Esophagus (tissue), 2 donors: ENCODE measurements around the gene RNH1. TPM values are rescaled to one million over a fixed set of nuclear protein-coding genes. Genes with fewer than 3 reads are reported as not detected.
"Not testable (repeated sequence)": the region's sequence is repeated elsewhere in the genome, so short reads cannot be mapped to it uniquely, and the experiment has no call there.

Experiments
- H3K27ac ChIP-seq, 2 donors: one replicate each; pipeline ENCODE4 v1.5.1; 2013; ENCODE audit warnings: low read depth in 2 of 2, mild to moderate bottlenecking in 2 of 2, inconsistent platforms in 1 of 2, low read length in 1 of 2, moderate library complexity in 1 of 2
- H3K27me3 ChIP-seq, 2 donors: one replicate each; pipeline ENCODE4 v1.6.1; 2013; ENCODE audit warnings: low read length in 2 of 2, control low read depth in 1 of 2, mild to moderate bottlenecking in 1 of 2; ENCODE audit not compliant: insufficient read depth in 2 of 2, control insufficient read depth in 1 of 2
- H3K36me3 ChIP-seq, 2 donors: one replicate each; pipeline ENCODE4 v1.6.1; 2013; ENCODE audit warnings: low read length in 1 of 2; ENCODE audit not compliant: control insufficient read depth in 2 of 2, insufficient read depth in 2 of 2
- H3K4me1 ChIP-seq, 2 donors: one replicate each; pipeline ENCODE4 v1.6.1; 2013; ENCODE audit warnings: low read length in 1 of 2; ENCODE audit not compliant: control insufficient read depth in 2 of 2, insufficient read depth in 2 of 2
- H3K4me3 ChIP-seq, 2 donors: one replicate each; pipeline ENCODE4 v1.5.1; 2013; ENCODE audit warnings: low read length in 2 of 2, mild to moderate bottlenecking in 2 of 2, low read depth in 1 of 2, moderate library complexity in 1 of 2
- H3K9me3 ChIP-seq, 2 donors: one replicate each; pipeline ENCODE4 v1.6.1; 2013; ENCODE audit warnings: mild to moderate bottlenecking in 2 of 2, low read depth in 1 of 2, low read length in 1 of 2, moderate library complexity in 1 of 2; ENCODE audit not compliant: control insufficient read depth in 2 of 2, insufficient read depth in 1 of 2
- WGBS, 2 donors: extraction: QIAGEN DNeasy Blood & Tissue Kit; methylation state at CpG; one replicate each; pipeline ENCODE4 v1.1.7; 2013; 5-methylcytosine and 5-hydroxymethylcytosine counted together
- polyA plus RNA-seq, 2 donors: library from polyadenylated mRNA; stranded (reverse); fragments of 200-250 nt; gene quantifications; one replicate each; pipeline ENCODE4 v1.2.3, GENCODE V29; 2013
- donor health status: healthy with polysubstance abuse.
- donor health status: Bipolar disorder and iron deficiency.

Gene RNH1
- polyA plus RNA-seq, 2 donors, result 106 to 219 TPM

GRCh38 chr11:472816-473215 is 34.2 kb downstream of the RNH1 start:
- H3K9me3 ChIP-seq, result no peaks in the 10 kb centered on the region
- H3K4me3 ChIP-seq, result no peak overlapping the region
- peaks cover 0 to 6% of the 10 kb centered on the region in 2 donors for H3K36me3 ChIP-seq
- peaks cover 0 to 11% of the 10 kb centered on the region in 2 donors for H3K4me1 ChIP-seq
- no peak overlapping the region for H3K27ac ChIP-seq
- WGBS, 2 donors, result 93 to 97% methylated on average over 28 of the region's 28 CpGs
- H3K27me3 ChIP-seq, result no peaks in the 10 kb centered on the region

- WGBS, 2 donors, result 89 to 91% methylated on average over 13 of the region's 13 CpGs
Measured at GRCh38 chr11:472272-472671, 34.8 kb downstream of the RNH1 start.

GRCh38 chr11:471468-472145 is 35.4 kb downstream of the RNH1 start:
- Histone ChIP-seq H3K36me3 (peaks cover 0 to 6% of the 10 kb centered on the region in 2 donors), H3K27me3 (no peaks in the 10 kb centered on the region), H3K4me3 (no peak overlapping the region), H3K9me3 (no peaks in the 10 kb centered on the region), H3K27ac (no peak overlapping the region), H3K4me1 (peaks cover 0 to 11% of the 10 kb centered on the region in 2 donors)
- WGBS, 2 donors, result 96 to 97% methylated on average over 60 to 61 of the region's 61 CpGs

More at GRCh38 chr11:472272-472671, 34.8 kb downstream of the RNH1 start:
- Histone ChIP-seq H3K9me3 (no peaks in the 10 kb centered on the region), H3K4me3 (no peak overlapping the region), H3K36me3 (peaks cover 0 to 6% of the 10 kb centered on the region in 2 donors), H3K27me3 (no peaks in the 10 kb centered on the region), H3K27ac (no peak overlapping the region), H3K4me1 (peaks cover 0 to 11% of the 10 kb centered on the region in 2 donors)

GRCh38 chr11:469684-470560 is 37.1 kb downstream of the RNH1 start:
- peak overlapping the region in 1 of 2 donors; percentile 2 for H3K4me3 ChIP-seq
- peaks cover 0 to 11% of the 10 kb centered on the region in 2 donors for H3K4me1 ChIP-seq
- peak overlapping the region; percentile 52 to 80 for H3K27ac ChIP-seq
- 62 to 63% methylated on average over 28 of the region's 28 CpGs for WGBS, 2 donors
- peaks cover 0 to 3% of the 10 kb centered on the region in 2 donors for H3K36me3 ChIP-seq
- H3K27me3 ChIP-seq, result no peaks in the 10 kb centered on the region
- H3K9me3 ChIP-seq, result no peaks in the 10 kb centered on the region

GRCh38 chr11:469026-469683 is 37.9 kb downstream of the RNH1 start:
- H3K9me3 ChIP-seq, H3K36me3 ChIP-seq, H3K27me3 ChIP-seq: not testable (repeated sequence)
- Histone ChIP-seq H3K4me1 (peaks cover 0 to 11% of the 10 kb centered on the region in 2 donors), H3K4me3 (peak overlapping the region in 1 of 2 donors; percentile 2), H3K27ac (peak overlapping the region; percentile 38 to 80)
- 33 to 35% methylated on average over 18 to 19 of the region's 19 CpGs for WGBS, 2 donors

GRCh38 chr11:468493-468892 is 38.5 kb downstream of the RNH1 start:
- H3K27me3 ChIP-seq, result no peaks in the 10 kb centered on the region
- peaks cover 0 to 5% of the 10 kb centered on the region in 2 donors for H3K36me3 ChIP-seq
- H3K4me1 ChIP-seq, result peaks cover 0 to 11% of the 10 kb centered on the region in 2 donors
- 76 to 77% methylated on average over 6 of the region's 6 CpGs for WGBS, 2 donors
- H3K9me3 ChIP-seq, result no peaks in the 10 kb centered on the region
- H3K27ac ChIP-seq, result peak overlapping the region; percentile 38 to 59
- H3K4me3 ChIP-seq, result no peak overlapping the region

- WGBS, 2 donors, result 76 to 80% methylated on average over 12 of the region's 12 CpGs
- no peak overlapping the region for H3K27ac ChIP-seq
Measured at GRCh38 chr11:468036-468435, 39.0 kb downstream of the RNH1 start.

GRCh38 chr11:465896-466530 is 41.0 kb downstream of the RNH1 start:
- Histone ChIP-seq H3K9me3 (no peaks in the 10 kb centered on the region), H3K27me3 (no peaks in the 10 kb centered on the region), H3K4me3 (no peak overlapping the region), H3K36me3 (peaks cover 0 to 8% of the 10 kb centered on the region in 2 donors), H3K27ac (no peak overlapping the region), H3K4me1 (peaks cover 0 to 8% of the 10 kb centered on the region in 2 donors)
- 80 to 81% methylated on average over 9 of the region's 9 CpGs for WGBS, 2 donors

More at GRCh38 chr11:468036-468435, 39.0 kb downstream of the RNH1 start:
- peaks cover 0 to 11% of the 10 kb centered on the region in 2 donors for H3K4me1 ChIP-seq
- no peaks in the 10 kb centered on the region for H3K9me3 ChIP-seq
- no peak overlapping the region for H3K4me3 ChIP-seq
- H3K36me3 ChIP-seq, result peaks cover 0 to 5% of the 10 kb centered on the region in 2 donors
- H3K27me3 ChIP-seq, result no peaks in the 10 kb centered on the region

- H3K36me3 ChIP-seq, result peaks cover 0 to 14% of the 10 kb centered on the region in 2 donors
Measured at GRCh38 chr11:464316-464715, 42.7 kb downstream of the RNH1 start.

More at GRCh38 chr11:464316-464715, 42.7 kb downstream of the RNH1 start:
- Histone ChIP-seq H3K9me3 (no peaks in the 10 kb centered on the region), H3K4me1 (peaks cover 0 to under 1% of the 10 kb centered on the region in 2 donors), H3K27me3 (no peaks in the 10 kb centered on the region), H3K27ac (no peak overlapping the region), H3K4me3 (no peak overlapping the region)
- WGBS, 2 donors, result 93 to 94% methylated on average over 24 of the region's 24 CpGs
